Measurements from ENCODE around the gene ARF4. TPM values are rescaled to one million over a fixed set of nuclear protein-coding genes. Genes with fewer than 3 reads are reported as not detected.

ARF4 gene
- total and polyA plus RNA-seq, 2 experiments from 2014 or later = 144 to 249 TPM

- Histone ChIP-seq H3K36me3 (ENCODE audit: insufficient read depth) (no peaks in the 10 kb centered on the region; the same call in 1 of the 2 replicates), H3K27me3 (ENCODE audit: insufficient read depth) (no peaks in the 10 kb centered on the region), H3K79me2 (replicated peaks; ENCODE audit: insufficient read depth) (peaks cover 53% of the 10 kb centered on the region), H4K20me1 (replicated peaks; ENCODE audit: insufficient read depth) (peaks cover 40% of the 10 kb centered on the region), H3K9me2 (ENCODE audit: insufficient read depth) (no peaks in the 10 kb centered on the region), H3K4me3 (peak overlapping the region; percentile 87), H3K27ac (ENCODE audit: low read depth) (peak overlapping the region; percentile 100), H3F3A (replicated peaks; ENCODE audit: low read depth) (0 out of 2 replicates have a peak, but pooled peaks cover 5% of the 10 kb centered on the region), H3K4me1 (ENCODE audit: insufficient read depth) (peaks cover 20% of the 10 kb centered on the region), H3K4me2 (peak overlapping the region; percentile 88), H2AFZ (no peak overlapping the region)
- peaks cover 25% of the 10 kb centered on the region for H3K4me1 Mint-ChIP-seq
- H3K9me3 Mint-ChIP-seq = no peaks in the 10 kb centered on the region; the same call in 2 of the 3 replicates
- peaks cover 34% of the 10 kb centered on the region for H3K36me3 Mint-ChIP-seq (ENCODE audit: low read depth)
- no peak for TF ChIP-seq STAT1 (IDR thresholded peaks at IDR 0.05; ENCODE audit: unreplicated experiment)
- no peak for TF ChIP-seq REST (IDR thresholded peaks at IDR 0.05; ENCODE audit: unreplicated experiment)
- TF ChIP-seq, protein P1, sequence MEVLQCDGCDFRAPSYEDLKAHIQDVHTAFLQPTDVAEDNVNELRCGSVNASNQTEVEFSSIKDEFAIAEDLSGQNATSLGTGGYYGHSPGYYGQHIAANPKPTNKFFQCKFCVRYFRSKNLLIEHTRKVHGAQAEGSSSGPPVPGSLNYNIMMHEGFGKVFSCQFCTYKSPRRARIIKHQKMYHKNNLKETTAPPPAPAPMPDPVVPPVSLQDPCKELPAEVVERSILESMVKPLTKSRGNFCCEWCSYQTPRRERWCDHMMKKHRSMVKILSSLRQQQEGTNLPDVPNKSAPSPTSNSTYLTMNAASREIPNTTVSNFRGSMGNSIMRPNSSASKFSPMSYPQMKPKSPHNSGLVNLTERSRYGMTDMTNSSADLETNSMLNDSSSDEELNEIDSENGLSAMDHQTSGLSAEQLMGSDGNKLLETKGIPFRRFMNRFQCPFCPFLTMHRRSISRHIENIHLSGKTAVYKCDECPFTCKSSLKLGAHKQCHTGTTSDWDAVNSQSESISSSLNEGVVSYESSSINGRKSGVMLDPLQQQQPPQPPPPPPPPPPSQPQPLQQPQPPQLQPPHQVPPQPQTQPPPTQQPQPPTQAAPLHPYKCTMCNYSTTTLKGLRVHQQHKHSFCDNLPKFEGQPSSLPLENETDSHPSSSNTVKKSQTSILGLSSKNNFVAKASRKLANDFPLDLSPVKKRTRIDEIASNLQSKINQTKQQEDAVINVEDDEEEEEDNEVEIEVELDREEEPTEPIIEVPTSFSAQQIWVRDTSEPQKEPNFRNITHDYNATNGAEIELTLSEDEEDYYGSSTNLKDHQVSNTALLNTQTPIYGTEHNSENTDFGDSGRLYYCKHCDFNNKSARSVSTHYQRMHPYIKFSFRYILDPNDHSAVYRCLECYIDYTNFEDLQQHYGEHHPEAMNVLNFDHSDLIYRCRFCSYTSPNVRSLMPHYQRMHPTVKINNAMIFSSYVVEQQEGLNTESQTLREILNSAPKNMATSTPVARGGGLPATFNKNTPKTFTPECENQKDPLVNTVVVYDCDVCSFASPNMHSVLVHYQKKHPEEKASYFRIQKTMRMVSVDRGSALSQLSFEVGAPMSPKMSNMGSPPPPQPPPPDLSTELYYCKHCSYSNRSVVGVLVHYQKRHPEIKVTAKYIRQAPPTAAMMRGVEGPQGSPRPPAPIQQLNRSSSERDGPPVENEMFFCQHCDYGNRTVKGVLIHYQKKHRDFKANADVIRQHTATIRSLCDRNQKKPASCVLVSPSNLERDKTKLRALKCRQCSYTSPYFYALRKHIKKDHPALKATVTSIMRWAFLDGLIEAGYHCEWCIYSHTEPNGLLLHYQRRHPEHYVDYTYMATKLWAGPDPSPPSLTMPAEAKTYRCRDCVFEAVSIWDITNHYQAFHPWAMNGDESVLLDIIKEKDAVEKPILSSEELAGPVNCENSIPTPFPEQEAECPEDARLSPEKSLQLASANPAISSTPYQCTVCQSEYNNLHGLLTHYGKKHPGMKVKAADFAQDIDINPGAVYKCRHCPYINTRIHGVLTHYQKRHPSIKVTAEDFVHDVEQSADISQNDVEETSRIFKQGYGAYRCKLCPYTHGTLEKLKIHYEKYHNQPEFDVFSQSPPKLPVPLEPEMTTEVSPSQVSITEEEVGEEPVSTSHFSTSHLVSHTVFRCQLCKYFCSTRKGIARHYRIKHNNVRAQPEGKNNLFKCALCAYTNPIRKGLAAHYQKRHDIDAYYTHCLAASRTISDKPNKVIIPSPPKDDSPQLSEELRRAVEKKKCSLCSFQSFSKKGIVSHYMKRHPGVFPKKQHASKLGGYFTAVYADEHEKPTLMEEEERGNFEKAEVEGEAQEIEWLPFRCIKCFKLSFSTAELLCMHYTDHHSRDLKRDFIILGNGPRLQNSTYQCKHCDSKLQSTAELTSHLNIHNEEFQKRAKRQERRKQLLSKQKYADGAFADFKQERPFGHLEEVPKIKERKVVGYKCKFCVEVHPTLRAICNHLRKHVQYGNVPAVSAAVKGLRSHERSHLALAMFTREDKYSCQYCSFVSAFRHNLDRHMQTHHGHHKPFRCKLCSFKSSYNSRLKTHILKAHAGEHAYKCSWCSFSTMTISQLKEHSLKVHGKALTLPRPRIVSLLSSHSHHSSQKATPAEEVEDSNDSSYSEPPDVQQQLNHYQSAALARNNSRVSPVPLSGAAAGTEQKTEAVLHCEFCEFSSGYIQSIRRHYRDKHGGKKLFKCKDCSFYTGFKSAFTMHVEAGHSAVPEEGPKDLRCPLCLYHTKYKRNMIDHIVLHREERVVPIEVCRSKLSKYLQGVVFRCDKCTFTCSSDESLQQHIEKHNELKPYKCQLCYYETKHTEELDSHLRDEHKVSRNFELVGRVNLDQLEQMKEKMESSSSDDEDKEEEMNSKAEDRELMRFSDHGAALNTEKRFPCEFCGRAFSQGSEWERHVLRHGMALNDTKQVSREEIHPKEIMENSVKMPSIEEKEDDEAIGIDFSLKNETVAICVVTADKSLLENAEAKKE (CRISPR knock-in tag; IDR thresholded peaks at IDR 0.05) = no peak
- no peak for TF ChIP-seq ZNF331 (CRISPR knock-in tag; IDR thresholded peaks at IDR 0.05; ENCODE audit: low read depth)
- TF ChIP-seq ZNF114 (CRISPR knock-in tag; IDR thresholded peaks at IDR 0.05) = no peak
- no peak for TF ChIP-seq CTCF (conservative IDR thresholded peaks at IDR 0.05; ENCODE audit: low read depth in 2 of 2)
- TF ChIP-seq EZH2 (IDR thresholded peaks at IDR 0.05; ENCODE audit: low read depth, unreplicated experiment) = no peak
- no peak for TF ChIP-seq CREB1 (CRISPR knock-in tag; IDR thresholded peaks at IDR 0.05; ENCODE audit: low read depth)
- no peak for TF ChIP-seq POLR2AphosphoS5 (IDR thresholded peaks at IDR 0.05; ENCODE audit: low read depth)
- TF ChIP-seq ETS1 (IDR thresholded peaks at IDR 0.05) = no peak
- TF ChIP-seq JUNB (IDR thresholded peaks at IDR 0.05; ENCODE audit: unreplicated experiment) = no peak
- no peak for TF ChIP-seq EZH2phosphoT487 (IDR thresholded peaks at IDR 0.05; ENCODE audit: unreplicated experiment)
- TF ChIP-seq NANOG (IDR thresholded peaks at IDR 0.05; ENCODE audit: borderline replicate concordance) = no peak
- H3K27me3 Mint-ChIP-seq (ENCODE audit: insufficient read depth, low read depth, poor library complexity) = peaks cover 11% of the 10 kb centered on the region
- ATAC-seq (peak; percentile 33), DNase-seq (ENCODE audit: low spot score) (peak; percentile 75)
- peak overlapping the region; percentile 96 for H3K4me3 Mint-ChIP-seq
- H3K27ac Mint-ChIP-seq = peak overlapping the region; percentile 100
Observed at GRCh38 chr3:57596495-57597126, 533 bp downstream of the ARF4 start.

All from GM23338 (cell line).